ENCODE data around the gene NKAPD1. TPM values are rescaled to one million over a fixed set of nuclear protein-coding genes. Genes with fewer than 3 reads are reported as not detected.

Gene NKAPD1
- total and polyA plus RNA-seq, 9 of the 15 experiments (the other 6 are each of a cell fraction or from before 2014, with no cell fraction given) = 14.1 to 73.5 (median 29.3) TPM

- H3K36me3 ChIP-seq (ENCODE audit: control insufficient read depth, insufficient read depth, low read length) = no peaks in the 10 kb centered on the region
- FAIRE-seq (no peak), ATAC-seq (no peak), DNase-seq (ENCODE audit: extremely low read depth in 1 of 4, low spot score in 3 of 4) (no peak)
- H3K9me1 ChIP-seq (ENCODE audit: control insufficient read depth, insufficient read depth, low read length) = no peaks in the 10 kb centered on the region
- intact Hi-C loops (cut with micrococcal nuclease) (no loop called here), in situ Hi-C loops (cut with MboI) (no loop called here)
- no peak overlapping the region for H3K27ac ChIP-seq (ENCODE audit: extremely low read depth, low read depth, low read length)
- H2AFZ ChIP-seq (ENCODE audit: low read depth, low read length) = no peak overlapping the region
- H3K9me3 ChIP-seq (replicated peaks; ENCODE audit: control insufficient read depth, insufficient read depth, low read depth, low read length) = no peaks in the 10 kb centered on the region
- H4K20me1 ChIP-seq (replicated peaks; ENCODE audit: control insufficient read depth, insufficient read depth, low read length) = no peaks in the 10 kb centered on the region
- H3K9ac ChIP-seq (ENCODE audit: insufficient read depth in 1 of 2, low read depth in 2 of 2, low read length in 2 of 2) = no peak overlapping the region
- no peaks in the 10 kb centered on the region for H3K79me2 ChIP-seq (ENCODE audit: control insufficient read depth, insufficient read depth, low read length)
- H3K4me1 ChIP-seq (replicated peaks in 1 of 2; ENCODE audit: control insufficient read depth in 2 of 2, insufficient read depth in 2 of 2, low read length in 2 of 2) = no peaks in the 10 kb centered on the region
- no peak overlapping the region for H3K4me2 ChIP-seq (ENCODE audit: insufficient read depth, low read length)
- 43% methylated on average over 2 of the region's 2 CpGs for WGBS (ENCODE audit: insufficient coverage, low coverage, missing lambda C conversion rate)
- H3K4me3 ChIP-seq = no peak overlapping the region
- CTCF ChIA-PET (ENCODE audit: low intra/inter-chr PET ratio) = no interaction called here
- no TSS peak for BruUV-seq (replicated peaks)
- POLR2A ChIA-PET = interaction anchor here (0.6 kb wide), 2 partner anchors 11 to 125 kb away, joined by 3 to 4 read pairs; no protein-coding TSS in a partner anchor
- H3K27me3 ChIP-seq (ENCODE audit: control insufficient read depth in 2 of 2, insufficient read depth in 2 of 2, low read length in 2 of 2) = no peaks in the 10 kb centered on the region
- TF ChIP-seq ZNF143 (CRISPR knock-in tag; IDR thresholded peaks at IDR 0.05) (no peak), ZNF280B (CRISPR knock-in tag; IDR thresholded peaks at IDR 0.05) (no peak), HDAC2 (IDR thresholded peaks at IDR 0.05) (no peak), KDM1A (IDR thresholded peaks at IDR 0.05) (peak; percentile 23 to 49; a peak in 1 of 4 replicates), ZNF444 (CRISPR knock-in tag; IDR thresholded peaks at IDR 0.05) (no peak), BHLHE40 (IDR thresholded peaks at IDR 0.05; ENCODE audit: low read length) (no peak), NCOA4 (IDR thresholded peaks at IDR 0.05; ENCODE audit: partially characterized antibody) (no peak), BCOR (IDR thresholded peaks at IDR 0.05) (0 out of 2 replicates have a peak, but pooled peaks have one; percentile 13), ZNF79 (CRISPR knock-in tag; IDR thresholded peaks at IDR 0.05; ENCODE audit: low read depth) (no peak), GATA2 (CRISPR knock-in tag; IDR thresholded peaks at IDR 0.05) (no peak), CLOCK (CRISPR knock-in tag; IDR thresholded peaks at IDR 0.05; ENCODE audit: borderline replicate concordance) (no peak), CBFA2T3 (IDR thresholded peaks at IDR 0.05) (peak; percentile 25; the same call in 1 of the 2 replicates), ZNF778 (CRISPR knock-in tag; IDR thresholded peaks at IDR 0.05) (no peak), TEAD1 (CRISPR knock-in tag; IDR thresholded peaks at IDR 0.05) (no peak), PTBP1 (IDR thresholded peaks at IDR 0.05; ENCODE audit: low read depth, low read length) (no peak), TRIM24 (IDR thresholded peaks at IDR 0.05) (no peak), ILF3 (IDR thresholded peaks at IDR 0.05; ENCODE audit: borderline replicate concordance) (no peak), ZBTB8A (IDR thresholded peaks at IDR 0.05; ENCODE audit: partially characterized antibody) (no peak)
Measured at GRCh38 chr11:112127056-112127455, 53.0 kb downstream of the NKAPD1 start.
